Upper lobe of left lung (tissue), 4 donors: ENCODE results near the gene FER.

ENCODE experiments used
- EP300 ChIP-seq, 4 donors: sonication (generic); formaldehyde crosslinking; IDR thresholded peaks; one replicate each; pipeline ENCODE4 v1.5.1; 2017; ENCODE audit warnings: antibody characterized with exemption in 4 of 4, control low read depth in 2 of 4
- POLR2A ChIP-seq, 4 donors: fragments of 450-650 bp; IDR thresholded peaks; one replicate each; pipeline ENCODE4 v1.5.1; 2016 to 2017; ENCODE audit warnings: antibody characterized with exemption in 4 of 4, mild to moderate bottlenecking in 2 of 4
- POLR2AphosphoS5 ChIP-seq, 2 donors: sonication (generic); formaldehyde crosslinking; IDR thresholded peaks; one replicate each; pipeline ENCODE4 v1.5.1; 2017; ENCODE audit warnings: antibody characterized with exemption in 2 of 2
- TF ChIP-seq, protein P1 (sequence below), 6 experiments: fragments of 450-650 bp in 4 of 6; fragments of 200-600 bp in 2 of 6; sonication (generic) in 2 of 6; IDR thresholded peaks; one replicate each; pipeline ENCODE4 v1.5.1; 2016 to 2019; ENCODE audit warnings: antibody characterized with exemption in 6 of 6

DNA sequence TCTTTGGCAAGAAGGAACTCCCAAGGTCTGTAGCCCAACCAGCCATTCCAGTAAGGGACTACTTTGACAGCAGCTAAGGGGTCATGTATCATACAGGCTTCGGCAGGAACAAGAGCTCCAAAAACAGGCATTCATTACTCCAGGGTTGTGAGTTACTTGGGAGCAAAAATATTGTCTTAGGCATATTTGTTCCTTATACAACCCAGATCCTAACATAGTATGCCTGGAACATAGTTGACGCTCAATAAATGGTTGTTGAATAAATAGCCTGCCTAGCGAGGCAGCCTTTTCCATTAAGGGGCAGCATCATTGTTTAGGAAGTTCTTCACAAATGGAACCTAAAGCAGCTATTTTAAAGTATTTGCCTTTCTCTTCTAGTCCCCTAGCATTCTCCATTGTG, 35.8 kb upstream of the FER start:
- TF ChIP-seq, protein P1, sequence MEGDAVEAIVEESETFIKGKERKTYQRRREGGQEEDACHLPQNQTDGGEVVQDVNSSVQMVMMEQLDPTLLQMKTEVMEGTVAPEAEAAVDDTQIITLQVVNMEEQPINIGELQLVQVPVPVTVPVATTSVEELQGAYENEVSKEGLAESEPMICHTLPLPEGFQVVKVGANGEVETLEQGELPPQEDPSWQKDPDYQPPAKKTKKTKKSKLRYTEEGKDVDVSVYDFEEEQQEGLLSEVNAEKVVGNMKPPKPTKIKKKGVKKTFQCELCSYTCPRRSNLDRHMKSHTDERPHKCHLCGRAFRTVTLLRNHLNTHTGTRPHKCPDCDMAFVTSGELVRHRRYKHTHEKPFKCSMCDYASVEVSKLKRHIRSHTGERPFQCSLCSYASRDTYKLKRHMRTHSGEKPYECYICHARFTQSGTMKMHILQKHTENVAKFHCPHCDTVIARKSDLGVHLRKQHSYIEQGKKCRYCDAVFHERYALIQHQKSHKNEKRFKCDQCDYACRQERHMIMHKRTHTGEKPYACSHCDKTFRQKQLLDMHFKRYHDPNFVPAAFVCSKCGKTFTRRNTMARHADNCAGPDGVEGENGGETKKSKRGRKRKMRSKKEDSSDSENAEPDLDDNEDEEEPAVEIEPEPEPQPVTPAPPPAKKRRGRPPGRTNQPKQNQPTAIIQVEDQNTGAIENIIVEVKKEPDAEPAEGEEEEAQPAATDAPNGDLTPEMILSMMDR (IDR thresholded peaks at IDR 0.05), result no peak
- no peak for TF ChIP-seq POLR2A (IDR thresholded peaks at IDR 0.05)
- TF ChIP-seq EP300 (IDR thresholded peaks at IDR 0.05), result no peak
- no peak for TF ChIP-seq POLR2AphosphoS5 (IDR thresholded peaks at IDR 0.05)
